Right ventricle myocardium superior (tissue), 1 donor: Measurements from ENCODE around the gene EFCAB8. TPM values are rescaled to one million over a fixed set of nuclear protein-coding genes. Genes with fewer than 3 reads are reported as not detected.

ENCODE experiments used
- ATAC-seq: fragments of 200-7000 bp; cut with Tn5 transposase; one replicate; pipeline ENCODE4 v1.9.1; 2020; ENCODE audit warnings: mild to moderate bottlenecking; ENCODE audit not compliant: poor library complexity
- DNase-seq: peaks from one replicate; pipeline ENCODE4 v3.0.0-alpha.2; 2020
- intact Hi-C: fragments of 100-400 bp; cut with DNase I; formaldehyde crosslinking; loops from one replicate; pipeline ENCODE4 v1.11.2; 2022
- total RNA-seq: library from RNA; stranded (reverse); fragmentation: NEBNext Ultra II Directional; extraction: Animal tissue kit (Norgen Biotek cat#: 25700); gene quantifications from one replicate; pipeline ENCODE4 v1.2.1, GENCODE V29; 2021
- donor health status: DM: no; HTN: yes; CAD: no; lungs with severe emphysema.

EFCAB8 gene
- total RNA-seq, 1 donor from 2014 or later = not detected

GRCh38 chr20:32976746-32977145 lies 118.0 kb downstream of the EFCAB8 start:
- ATAC-seq = no peak
- intact Hi-C loops = no loop called here
- DNase-seq = no peak

DNA sequence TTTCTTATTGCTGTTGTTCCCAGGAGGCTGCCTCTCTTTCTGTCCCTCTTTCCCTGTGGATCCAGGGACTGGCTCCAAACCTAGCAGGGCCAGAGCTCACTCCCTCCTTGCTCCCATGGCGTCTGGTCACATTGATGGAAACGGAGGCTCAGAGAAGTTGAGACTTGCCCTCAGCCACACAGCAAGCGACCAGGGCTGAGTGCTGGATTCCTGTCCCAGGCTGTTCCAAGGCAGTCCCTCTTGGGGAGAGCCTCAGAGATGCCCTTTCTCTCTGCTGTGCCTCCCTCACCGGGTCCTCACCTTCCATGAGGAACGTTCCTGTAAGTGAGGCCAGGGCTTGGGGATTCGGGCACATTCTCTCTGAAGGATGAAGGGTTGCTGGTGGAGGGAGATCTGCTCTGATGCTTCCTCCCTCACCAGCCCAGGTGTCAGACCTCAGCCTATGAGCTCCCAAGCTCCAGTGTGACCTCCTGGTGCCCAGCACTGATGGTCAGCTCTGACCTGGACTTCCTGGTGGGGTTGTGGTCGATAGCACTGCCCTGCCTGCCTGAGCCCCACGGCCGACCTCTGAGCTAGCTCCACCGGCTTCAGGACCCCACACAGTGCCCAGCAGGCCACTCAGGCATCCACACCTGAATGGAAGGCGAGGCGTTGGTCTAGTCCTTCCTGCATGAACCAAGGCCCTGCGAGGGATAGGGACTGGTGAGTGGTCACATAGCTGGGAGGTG lies 118.7 kb downstream of the EFCAB8 start:
- ATAC-seq = no peak
- intact Hi-C loops = no loop called here

DNA sequence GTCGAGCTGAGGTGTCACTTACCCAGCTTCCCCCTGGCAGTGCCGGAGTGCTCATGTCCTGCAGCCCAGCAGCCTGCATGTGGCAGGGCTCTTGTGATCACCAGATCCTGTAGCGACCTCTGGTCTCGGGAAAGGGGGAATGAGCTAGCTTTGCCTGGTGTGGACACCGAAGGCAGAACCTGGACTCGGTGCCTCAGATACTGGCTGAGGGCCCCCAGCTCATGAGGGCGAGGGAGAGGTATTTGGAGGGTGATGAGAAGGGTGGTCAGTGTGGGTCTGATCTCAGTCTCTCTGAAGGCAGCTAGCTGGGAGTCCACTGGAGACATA lies 119.2 kb downstream of the EFCAB8 start:
- DNase-seq = no peak
- ATAC-seq = no peak
- intact Hi-C loops = no loop called here

More for the DNA sequence above, 118.7 kb downstream of the EFCAB8 start:
- DNase-seq = no peak

DNA sequence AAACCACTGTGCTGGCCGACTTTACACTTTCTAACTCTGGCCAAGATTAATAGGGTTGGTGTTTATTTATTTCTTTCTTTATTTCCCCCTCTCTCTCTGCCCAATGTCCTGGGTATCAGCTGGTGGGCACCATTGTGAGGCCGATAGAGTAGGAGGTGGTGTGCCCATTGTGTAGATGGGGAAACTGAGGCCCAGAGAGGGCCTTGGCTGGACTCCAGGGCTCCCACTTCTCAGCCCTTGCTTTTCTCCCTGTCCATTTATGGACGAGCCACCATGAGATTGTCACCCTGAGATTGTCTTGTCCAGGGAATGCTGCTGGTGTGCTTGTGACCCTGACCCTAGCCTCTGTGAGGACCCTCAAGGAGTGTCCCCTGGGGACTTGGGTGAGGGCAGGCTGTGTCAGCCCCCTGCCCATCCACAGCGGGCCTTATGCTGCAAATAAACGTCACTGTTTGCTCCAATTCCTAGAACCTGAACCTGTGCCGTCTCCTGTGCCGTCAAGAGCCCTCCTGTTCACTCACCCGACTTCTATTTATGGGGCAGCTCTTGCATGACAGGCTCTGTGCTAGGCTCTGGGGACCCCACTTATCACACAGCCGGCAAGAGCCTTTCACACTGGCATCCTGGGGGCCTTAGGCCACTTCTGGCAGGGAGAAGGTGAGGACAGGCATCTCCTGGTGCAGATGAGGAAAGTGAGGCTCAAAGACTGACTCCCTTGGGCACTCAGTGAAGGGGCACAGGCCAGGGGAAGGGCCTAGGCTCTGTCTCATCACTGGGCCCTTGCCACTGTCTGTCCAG lies 120.7 kb downstream of the EFCAB8 start:
- ATAC-seq (no peak), DNase-seq (no peak)
- intact Hi-C loops = no loop called here

- ATAC-seq (no peak), DNase-seq (no peak)
- intact Hi-C loops = no loop called here
Observed at GRCh38 chr20:32980131-32980941, 121.6 kb downstream of the EFCAB8 start.

GRCh38 chr20:32980990-32981389 lies 122.3 kb downstream of the EFCAB8 start:
- intact Hi-C loops = no loop called here
- no peak for ATAC-seq
- no peak for DNase-seq

- intact Hi-C loops = no loop called here
- DNase-seq (peak; percentile 50), ATAC-seq (peak; percentile 90)
Observed at GRCh38 chr20:32982617-32983458, 124.1 kb downstream of the EFCAB8 start.

- ATAC-seq (no peak), DNase-seq (no peak)
- intact Hi-C loops = no loop called here
Observed at GRCh38 chr20:32983459-32984112, 124.9 kb downstream of the EFCAB8 start.

DNA sequence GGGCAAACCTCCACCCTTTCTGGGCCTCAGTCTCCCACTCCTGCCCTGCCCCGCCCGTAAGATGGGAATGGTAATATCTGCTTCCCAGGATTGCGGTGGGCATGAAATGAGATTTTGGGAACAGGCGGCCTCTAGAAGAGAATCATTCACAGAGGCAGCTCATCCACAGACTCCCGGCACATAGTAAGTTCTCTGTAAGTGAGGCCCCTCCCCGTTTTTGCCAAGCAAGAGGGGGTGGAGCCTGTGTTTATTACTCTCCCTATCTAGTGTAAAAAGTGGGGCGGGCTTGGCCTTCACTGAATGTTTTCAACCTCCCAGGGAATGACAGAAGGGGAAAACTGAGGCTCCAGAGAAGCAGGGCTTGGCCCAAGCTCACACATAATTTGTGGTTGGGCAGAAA lies 125.5 kb downstream of the EFCAB8 start:
- ATAC-seq = no peak
- DNase-seq = peak; percentile 22
- intact Hi-C loops = no loop called here

DNA sequence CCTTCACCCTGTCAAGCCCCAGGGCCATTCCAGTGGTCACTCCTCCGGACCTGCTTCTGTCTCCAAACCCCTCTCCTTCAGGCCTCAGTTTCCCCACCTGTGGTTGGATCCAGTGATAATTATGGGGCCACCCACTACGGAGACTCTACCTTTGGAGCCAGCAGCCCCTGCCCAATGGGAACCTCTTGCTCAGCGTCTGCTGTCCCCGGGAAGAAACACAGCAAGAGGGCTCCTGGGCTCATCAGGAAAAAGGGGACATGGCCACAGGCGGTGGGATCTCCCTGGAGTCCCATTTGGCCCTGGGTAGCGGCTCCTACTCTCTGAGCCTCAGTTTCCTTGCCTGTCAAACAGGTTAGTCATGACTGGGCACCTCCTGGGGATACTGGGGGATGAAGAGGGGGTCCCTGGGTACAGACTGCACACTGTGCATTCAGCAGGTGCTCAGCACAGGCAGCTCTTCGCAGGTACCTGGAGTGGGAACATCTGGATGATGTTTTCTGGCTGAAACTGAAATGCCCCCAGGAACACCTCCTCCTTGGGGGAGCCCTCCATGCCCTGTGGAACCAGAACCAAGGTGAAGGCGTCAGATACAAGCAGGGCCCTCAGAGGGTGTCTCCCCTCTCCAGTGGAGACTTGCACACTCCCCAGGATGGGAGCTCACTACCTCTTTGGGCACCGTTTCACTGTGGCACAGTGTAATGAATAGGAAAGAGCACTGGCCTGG lies 126.1 kb downstream of the EFCAB8 start:
- no peak for ATAC-seq
- peak; percentile 22 for DNase-seq
- intact Hi-C loops = no loop called here

DNA sequence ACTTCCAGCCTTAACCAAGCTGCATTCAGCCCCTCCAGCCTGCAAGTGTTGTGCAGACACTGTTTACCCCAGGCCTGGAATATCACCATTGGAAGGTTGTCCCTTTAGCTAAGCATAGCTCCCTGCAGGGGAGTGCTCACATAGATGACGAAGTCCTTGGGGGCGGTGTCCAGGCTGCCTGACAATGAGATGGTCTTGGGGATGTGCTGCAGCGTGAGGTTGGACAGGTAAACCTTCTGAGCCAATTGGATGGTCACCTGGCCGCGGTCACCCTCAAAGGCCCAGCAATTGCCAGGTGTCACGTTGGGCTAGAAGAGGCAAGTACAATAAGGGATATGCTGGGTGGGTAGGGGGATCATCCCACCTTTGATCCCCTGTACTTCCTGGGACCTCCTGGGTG lies 126.9 kb downstream of the EFCAB8 start:
- no peak for ATAC-seq
- intact Hi-C loops = no loop called here
- peak; percentile 23 for DNase-seq

- intact Hi-C loops = no loop called here
- peak; percentile 13 for DNase-seq
- no peak for ATAC-seq
Observed at GRCh38 chr20:32986331-32986966, 127.7 kb downstream of the EFCAB8 start.

DNA sequence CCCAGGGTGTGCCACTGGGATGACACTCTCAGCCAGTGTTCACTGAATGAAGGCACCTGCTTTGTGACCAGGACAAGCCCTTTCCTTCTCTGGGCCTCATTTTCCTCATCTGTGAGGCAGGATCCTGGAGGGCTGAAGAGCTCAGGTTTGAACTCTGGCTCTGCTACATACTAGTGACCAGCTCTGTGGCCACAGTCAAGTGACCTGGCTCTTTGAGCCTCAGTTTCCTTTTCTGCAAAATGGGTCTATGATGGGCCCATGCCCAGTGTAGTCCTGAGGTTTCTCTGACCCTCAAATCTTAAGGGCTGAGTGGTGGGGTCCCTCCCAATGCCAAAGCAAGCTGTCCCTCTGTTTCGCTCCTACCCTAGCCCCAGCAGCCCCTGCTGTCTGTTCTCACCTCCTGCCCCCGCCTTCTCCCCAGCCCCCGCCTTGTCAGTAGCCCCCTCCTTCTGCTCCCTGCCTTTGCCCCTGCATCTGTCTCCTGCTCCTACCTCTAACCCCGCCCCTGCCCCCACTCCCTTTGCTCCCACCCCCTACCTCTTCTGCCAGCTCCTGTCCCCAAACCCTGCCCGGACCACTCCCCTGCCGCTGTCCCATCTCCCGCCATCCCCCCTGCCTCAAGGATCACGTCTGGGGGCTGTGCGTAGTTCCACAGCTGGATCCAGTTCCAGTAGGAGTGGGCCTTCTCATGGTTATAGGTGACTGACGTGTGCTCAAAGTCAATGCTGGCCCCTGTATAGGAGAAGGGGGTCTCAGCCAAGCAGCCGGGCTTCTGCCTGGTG lies 128.5 kb downstream of the EFCAB8 start:
- DNase-seq (peak; percentile 21), ATAC-seq (no peak)
- intact Hi-C loops = no loop called here

- intact Hi-C loops = no loop called here
- ATAC-seq (peak; percentile 74), DNase-seq (peak; percentile 66)
Observed at GRCh38 chr20:32988008-32988407, 129.3 kb downstream of the EFCAB8 start.

- ATAC-seq (no peak), DNase-seq (peak; percentile 22)
- intact Hi-C loops = no loop called here
Observed at GRCh38 chr20:32989507-32990283, 131.0 kb downstream of the EFCAB8 start.

- DNase-seq (no peak), ATAC-seq (no peak)
- intact Hi-C loops = no loop called here
Observed at GRCh38 chr20:32990426-32990825, 131.7 kb downstream of the EFCAB8 start.
